CD4-positive, alpha-beta memory T cell (primary cell): ENCODE measurements around the gene GRK7. TPM values are rescaled to one million over a fixed set of nuclear protein-coding genes. Genes with fewer than 3 reads are reported as not detected.
A peak's percentile ranks its signal among the peaks of the same experiment; 100 is the strongest.
"Not testable (repeated sequence)": the region's sequence is repeated elsewhere in the genome, so short reads cannot be mapped to it uniquely, and the experiment has no call there.

Experiments
- CTCF ChIA-PET: fragments of 350-600 bp; sonication (Branson Sonifier 250); formaldehyde crosslinking; loops from one replicate; lab custom pipeline; 2021; ENCODE audit warnings: inconsistent platforms; ENCODE audit not compliant: partially characterized antibody; lab: Charles Lee
- POLR2A ChIA-PET: fragments of 350-600 bp; sonication (Branson Sonifier 250); formaldehyde crosslinking; loops from one replicate; lab custom pipeline; 2021; ENCODE audit not compliant: partially characterized antibody; lab: Charles Lee
- DNase-seq, 5 donors: peaks; one replicate each; pipeline versions ENCODE4 v3.0.0 to v3.0.0-alpha.2; 2020 to 2022; ENCODE audit warnings: mixed read lengths in 1 of 5
- H3K27ac ChIP-seq: one replicate; pipeline ENCODE4 v1.7.0; 2013; ENCODE audit warnings: low read depth, low read length
- H3K27me3 ChIP-seq: 2 replicates; pipeline ENCODE4 v1.7.0; 2013; ENCODE audit warnings: mild to moderate bottlenecking, low read length, moderate library complexity; ENCODE audit not compliant: insufficient read depth
- H3K36me3 ChIP-seq: 2 replicates; pipeline ENCODE4 v1.7.0; 2013; ENCODE audit warnings: mild to moderate bottlenecking, low read length, moderate library complexity; ENCODE audit not compliant: insufficient read depth
- H3K4me1 ChIP-seq: 2 replicates; pipeline ENCODE4 v1.7.0; 2013; ENCODE audit warnings: mild to moderate bottlenecking, low read length, moderate library complexity; ENCODE audit not compliant: insufficient read depth
- H3K4me3 ChIP-seq, 2 donors: one replicate each; pipeline ENCODE4 v1.7.0; 2013; ENCODE audit warnings: low read length in 2 of 2, mild to moderate bottlenecking in 1 of 2
- H3K9me3 ChIP-seq, 2 donors: one replicate each; pipeline ENCODE4 v1.7.0; 2013; ENCODE audit warnings: low read length in 2 of 2, control low read depth in 1 of 2; ENCODE audit not compliant: control insufficient read depth in 1 of 2
- H3K27ac Mint-ChIP-seq, 7 donors: one replicate each; pipeline ENCODE4 v1.8.0; 2020 to 2021; ENCODE audit warnings: mixed read lengths in 7 of 7, mild to moderate bottlenecking in 6 of 7, inconsistent platforms in 3 of 7, moderate library complexity in 3 of 7
- H3K27me3 Mint-ChIP-seq, 2 donors: one replicate each; pipeline ENCODE4 v1.8.0; 2020 to 2021; ENCODE audit warnings: mixed read lengths in 2 of 2
- H3K36me3 Mint-ChIP-seq, 2 donors: one replicate each; pipeline ENCODE4 v1.8.0; 2020 to 2021; ENCODE audit warnings: mixed read lengths in 2 of 2, inconsistent platforms in 1 of 2, mild to moderate bottlenecking in 1 of 2
- H3K4me1 Mint-ChIP-seq, 4 donors: one replicate each; pipeline ENCODE4 v1.8.0; 2020 to 2021; ENCODE audit warnings: mixed read lengths in 4 of 4, mild to moderate bottlenecking in 1 of 4
- H3K4me3 Mint-ChIP-seq, 8 donors: one replicate each; pipeline ENCODE4 v1.8.0; 2020 to 2021; ENCODE audit warnings: mixed read lengths in 8 of 8, mild to moderate bottlenecking in 7 of 8, moderate library complexity in 6 of 8, inconsistent platforms in 3 of 8
- H3K9me3 Mint-ChIP-seq, 8 donors: one replicate each; pipeline ENCODE4 v1.8.0; 2020 to 2021; ENCODE audit warnings: mixed read lengths in 8 of 8, mild to moderate bottlenecking in 5 of 8, inconsistent platforms in 3 of 8, moderate library complexity in 1 of 8
- intact Hi-C: fragments of 100-400 bp; cut with micrococcal nuclease; formaldehyde crosslinking; loops from one replicate; pipeline ENCODE4 v1.15.1; 2023
- polyA plus RNA-seq, 2 donors: library from polyadenylated mRNA; unstranded; fragments of 300-500 nt; fragmentation: Illumina TruSeq; gene quantifications; one replicate each; pipeline ENCODE4 v1.2.3, GENCODE V29; 2021
- total RNA-seq, 2 experiments: library from RNA; stranded (reverse); gene quantifications; one replicate each; pipeline ENCODE4 v1.2.3, GENCODE V29; 2021

Gene GRK7
- total and polyA plus RNA-seq, 4 experiments from 2014 or later = 0.25 TPM; not detected in 3

GRCh38 chr3:141796889-141797781, 33.9 kb downstream of the GRK7 start:
- Histone ChIP-seq H3K27me3 (no peaks in the 10 kb centered on the region), H3K27ac (peak overlapping the region; percentile 65), H3K9me3 (no peaks in the 10 kb centered on the region), H3K4me3 (peak overlapping the region; percentile 61 to 76), H3K4me1 (peaks cover 52% of the 10 kb centered on the region), H3K36me3 (no peaks in the 10 kb centered on the region)
- peaks cover 46 to 60% (median 55%) of the 10 kb centered on the region in 4 donors for H3K4me1 Mint-ChIP-seq
- peak; percentile 26 to 49 (median 46) for DNase-seq
- H3K27ac Mint-ChIP-seq = peak overlapping the region; percentile 97 to 99 (median 98)
- ChIA-PET CTCF (interaction anchor here (0.9 to 5.2 kb wide), 11 partner anchors 15 to 117 kb away, joined by 3 to 55 read pairs (median 5); partner anchors contain the start of genes ATP1B3 and RNF7), POLR2A (interaction anchor here (0.6 to 5.6 kb wide), 21 partner anchors 9 to 1204 kb away, joined by 3 to 87 read pairs (median 4); partner anchors contain the start of genes ATP1B3, PXYLP1, RASA2 and RNF7)
- peaks cover 0 to 2% of the 10 kb centered on the region in 2 donors for H3K27me3 Mint-ChIP-seq
- H3K36me3 Mint-ChIP-seq = peaks cover 0 to 5% of the 10 kb centered on the region in 2 donors
- H3K9me3 Mint-ChIP-seq = no peaks in the 10 kb centered on the region
- peak overlapping the region; percentile 90 to 96 (median 92) for H3K4me3 Mint-ChIP-seq
- intact Hi-C loops = loop anchor here (1.0 to 5.0 kb wide), 5 partner anchors 59 to 1205 kb away; partner anchors contain the start of genes RASA2, RNF7, U2SURP and XRN1

GRCh38 chr3:141797819-141798447, 34.7 kb downstream of the GRK7 start:
- Histone ChIP-seq H3K9me3 (no peaks in the 10 kb centered on the region), H3K27ac (peak overlapping the region; percentile 65), H3K27me3 (no peaks in the 10 kb centered on the region), H3K4me1 (peaks cover 52% of the 10 kb centered on the region), H3K4me3 (peak overlapping the region; percentile 61 to 76), H3K36me3 (no peaks in the 10 kb centered on the region)
- ChIA-PET POLR2A (interaction anchor here (0.6 to 5.6 kb wide), 14 partner anchors 11 to 1203 kb away, joined by 3 to 87 read pairs (median 4); partner anchors contain the start of genes ATP1B3, PXYLP1, RASA2 and RNF7), CTCF (interaction anchor here (0.9 to 5.2 kb wide), 9 partner anchors 34 to 117 kb away, joined by 3 to 55 read pairs (median 5); partner anchors contain the start of genes ATP1B3 and RNF7)
- H3K36me3 Mint-ChIP-seq = peaks cover 0 to 5% of the 10 kb centered on the region in 2 donors
- H3K4me3 Mint-ChIP-seq = peak overlapping the region; percentile 90 to 96 (median 92)
- peaks cover 0 to 2% of the 10 kb centered on the region in 2 donors for H3K27me3 Mint-ChIP-seq
- peak in 4 of 5 donors; percentile 6 to 13 (median 8) for DNase-seq
- intact Hi-C loops = loop anchor here (5.0 kb wide), 3 partner anchors 311 to 1204 kb away; partner anchors contain the start of genes RASA2, U2SURP and XRN1
- no peaks in the 10 kb centered on the region for H3K9me3 Mint-ChIP-seq
- H3K27ac Mint-ChIP-seq = peak overlapping the region; percentile 97 to 99 (median 98)
- H3K4me1 Mint-ChIP-seq = peaks cover 43 to 60% (median 55%) of the 10 kb centered on the region in 4 donors

GRCh38 chr3:141798448-141798845, 35.2 kb downstream of the GRK7 start:
- H3K4me1 ChIP-seq = peaks cover 52% of the 10 kb centered on the region
- H3K4me1 Mint-ChIP-seq = peaks cover 43 to 56% (median 52%) of the 10 kb centered on the region in 4 donors
- peak overlapping the region in 1 of 2 donors; percentile 76 for H3K4me3 ChIP-seq
- H3K4me3 Mint-ChIP-seq = peak overlapping the region; percentile 90 to 96 (median 92)
- H3K9me3 Mint-ChIP-seq = no peaks in the 10 kb centered on the region
- peak overlapping the region; percentile 65 for H3K27ac ChIP-seq
- H3K27me3 ChIP-seq = no peaks in the 10 kb centered on the region
- H3K36me3 Mint-ChIP-seq = peaks cover 0 to 5% of the 10 kb centered on the region in 2 donors
- intact Hi-C loops = loop anchor here (5.0 kb wide), 3 partner anchors 311 to 1204 kb away; partner anchors contain the start of genes RASA2, U2SURP and XRN1
- DNase-seq = no peak
- no peaks in the 10 kb centered on the region for H3K36me3 ChIP-seq
- ChIA-PET CTCF (interaction anchor here (1.3 to 5.2 kb wide), 3 partner anchors 47 to 78 kb away, joined by 3 to 55 read pairs (median 35); partner anchors contain the start of genes ATP1B3 and RNF7), POLR2A (interaction anchor here (0.6 to 5.6 kb wide), 6 partner anchors 15 to 311 kb away, joined by 3 to 87 read pairs (median 8); partner anchors contain the start of genes ATP1B3, RASA2 and RNF7)
- no peaks in the 10 kb centered on the region for H3K9me3 ChIP-seq
- H3K27me3 Mint-ChIP-seq = peaks cover 0 to 2% of the 10 kb centered on the region in 2 donors
- peak overlapping the region; percentile 97 to 99 (median 98) for H3K27ac Mint-ChIP-seq

- no peak overlapping the region for H3K4me3 ChIP-seq
- ChIA-PET POLR2A (no interaction called here), CTCF (interaction anchor here (0.9 kb wide), 1 partner anchor 73 kb away, joined by 5 read pairs; no protein-coding TSS in a partner anchor)
- intact Hi-C loops = no loop called here
- Mint-ChIP-seq H3K27me3 (peaks cover 0 to 2% of the 10 kb centered on the region in 2 donors), H3K9me3 (no peaks in the 10 kb centered on the region), H3K36me3 (peaks cover 0 to under 1% of the 10 kb centered on the region in 2 donors), H3K4me1 (peaks cover 11 to 18% (median 17%) of the 10 kb centered on the region in 4 donors), H3K4me3 (no peak overlapping the region), H3K27ac (no peak overlapping the region)
- H3K36me3 ChIP-seq = no peaks in the 10 kb centered on the region
- peaks cover 16% of the 10 kb centered on the region for H3K4me1 ChIP-seq
- no peak overlapping the region for H3K27ac ChIP-seq
- no peaks in the 10 kb centered on the region for H3K27me3 ChIP-seq
- H3K9me3 ChIP-seq = no peaks in the 10 kb centered on the region
- DNase-seq = no peak
These were observed 39.3 kb downstream of the GRK7 start for GRCh38 chr3:141802316-141803077.

GRCh38 chr3:141803538-141803937, 40.3 kb downstream of the GRK7 start:
- CTCF ChIA-PET = interaction anchor here (0.9 kb wide), 1 partner anchor 72 kb away, joined by 5 read pairs; no protein-coding TSS in a partner anchor
- H3K27ac Mint-ChIP-seq, H3K4me3 ChIP-seq, H3K4me3 Mint-ChIP-seq, H3K36me3 Mint-ChIP-seq, H3K4me1 ChIP-seq, intact Hi-C loops, H3K27me3 Mint-ChIP-seq, H3K9me3 Mint-ChIP-seq, H3K36me3 ChIP-seq, H3K27ac ChIP-seq, H3K4me1 Mint-ChIP-seq, DNase-seq, H3K27me3 ChIP-seq, H3K9me3 ChIP-seq, POLR2A ChIA-PET: not testable (repeated sequence)

GRCh38 chr3:141804447-141804777, 41.2 kb downstream of the GRK7 start:
- Histone ChIP-seq H3K4me1 (no peaks in the 10 kb centered on the region), H3K27me3 (no peaks in the 10 kb centered on the region), H3K36me3 (no peaks in the 10 kb centered on the region), H3K27ac (no peak overlapping the region), H3K9me3 (no peaks in the 10 kb centered on the region), H3K4me3 (no peak overlapping the region)
- intact Hi-C loops = no loop called here
- H3K4me3 Mint-ChIP-seq = no peak overlapping the region
- no peaks in the 10 kb centered on the region for H3K4me1 Mint-ChIP-seq
- H3K27me3 Mint-ChIP-seq = peaks cover 0 to 2% of the 10 kb centered on the region in 2 donors
- H3K27ac Mint-ChIP-seq = no peak overlapping the region
- ChIA-PET CTCF (no interaction called here), POLR2A (no interaction called here)
- H3K9me3 Mint-ChIP-seq = no peaks in the 10 kb centered on the region
- H3K36me3 Mint-ChIP-seq = no peaks in the 10 kb centered on the region
- DNase-seq = no peak
